K562 (cell line): ENCODE results near the gene ALK. TPM values are rescaled to one million over a fixed set of nuclear protein-coding genes. Genes with fewer than 3 reads are reported as not detected.

Source experiments
- ATAC-seq: fragments of 200-7000 bp; cut with Tn5 transposase; 3 replicates; pipeline ENCODE4 v1.9.1; 2020; ENCODE audit warnings: moderate library complexity
- BruUV-seq: library from RNA; stranded (reverse); fragments of 400-500 nt; replicated peaks from 2 replicates; lab custom pipeline; 2021; lab: Mats Ljungman, UMichigan
- CTCF ChIA-PET: fragments of 300-600 bp; formaldehyde crosslinking; extraction: SDS; loops from one replicate; lab custom pipeline; 2021; ENCODE audit warnings: low intra/inter-chr PET ratio; lab: Yijun Ruan, JAX
- POLR2A ChIA-PET: fragments of 300-600, 350-650 bp; sonication (Branson Sonifier 250); formaldehyde crosslinking; extraction: SDS; loops from one replicate; lab custom pipeline; 2021; ENCODE audit warnings: antibody characterized with exemption, inconsistent platforms; lab: Yijun Ruan, JAX
- DNase-seq, 4 experiments: peaks; one replicate each; pipeline versions ENCODE4 v3.0.0 to v3.0.0-alpha.2; 2011 to 2018; ENCODE audit warnings: low spot score in 3 of 4, mixed read lengths in 3 of 4; ENCODE audit errors: extremely low read depth in 1 of 4
- FAIRE-seq: peaks from 2 replicates; lab custom pipeline; 2011; peaks lifted over from hg19 to GRCh38; lab: Jason Lieb, UNC
- H2AFZ ChIP-seq: 2 replicates; pipeline ENCODE4 v1.6.0; 2011; ENCODE audit warnings: low read depth, low read length, control low read depth, inconsistent platforms
- H3K27ac ChIP-seq: fragments of 200-600 bp; 3 replicates; pipeline ENCODE4 v1.8.0; 2011; ENCODE audit warnings: low read depth, mild to moderate bottlenecking, control low read depth, inconsistent platforms, low read length, moderate library complexity, mixed read lengths; ENCODE audit errors: extremely low read depth
- H3K27me3 ChIP-seq, 2 experiments: fragments of 300-600 bp in 1 of 2; 2 replicates in 1 of 2; 3 replicates in 1 of 2; pipeline versions ENCODE4 v1.6.0 to v1.8.0; 2011; ENCODE audit warnings: inconsistent platforms in 2 of 2, low read length in 2 of 2, mild to moderate bottlenecking in 1 of 2, mixed read lengths in 1 of 2, moderate library complexity in 1 of 2; ENCODE audit not compliant: control insufficient read depth in 2 of 2, insufficient read depth in 2 of 2
- H3K36me3 ChIP-seq: fragments of 300-600 bp; 3 replicates; pipeline ENCODE4 v1.8.0; 2011; ENCODE audit warnings: mild to moderate bottlenecking, low read length, inconsistent platforms; ENCODE audit not compliant: control insufficient read depth, insufficient read depth
- H3K4me1 ChIP-seq, 2 experiments: fragments of 200-600 bp in 1 of 2; replicated peaks in 1 of 2; 2 replicates in 1 of 2; 3 replicates in 1 of 2; pipeline versions ENCODE4 v1.5.1 to v1.8.0; 2011; ENCODE audit warnings: inconsistent platforms in 2 of 2, low read length in 2 of 2, mild to moderate bottlenecking in 1 of 2, mixed read lengths in 1 of 2, moderate library complexity in 1 of 2; ENCODE audit not compliant: control insufficient read depth in 2 of 2, insufficient read depth in 2 of 2
- H3K4me2 ChIP-seq: 2 replicates; pipeline ENCODE4 v1.6.1; 2011; ENCODE audit warnings: low read length, control low read depth, inconsistent platforms, mixed read lengths; ENCODE audit not compliant: insufficient read depth
- H3K4me3 ChIP-seq: fragments of 200-600 bp; sonication (generic), shearing (Covaris generic); 2 replicates; pipeline ENCODE4 v1.5.1; 2016; ENCODE audit warnings: control low read depth, inconsistent platforms
- H3K79me2 ChIP-seq: fragments of 200-600 bp; 3 replicates; pipeline ENCODE4 v1.8.0; 2011; ENCODE audit warnings: low read length, inconsistent platforms; ENCODE audit not compliant: control insufficient read depth, insufficient read depth
- H3K9ac ChIP-seq, 2 experiments: 2 replicates each; pipeline versions ENCODE4 v1.6.0 to v1.6.1; 2011; ENCODE audit warnings: low read depth in 2 of 2, low read length in 2 of 2, control low read depth in 1 of 2, inconsistent platforms in 1 of 2, mild to moderate bottlenecking in 1 of 2, mixed read lengths in 1 of 2; ENCODE audit not compliant: insufficient read depth in 1 of 2
- H3K9me1 ChIP-seq: one replicate; pipeline ENCODE4 v1.6.0; 2011; ENCODE audit warnings: inconsistent platforms, mild to moderate bottlenecking, low read length, moderate library complexity; ENCODE audit not compliant: control insufficient read depth, insufficient read depth
- H3K9me3 ChIP-seq: replicated peaks from 2 replicates; pipeline ENCODE4 v1.5.1; 2011; ENCODE audit warnings: low read depth, low read length, inconsistent platforms; ENCODE audit not compliant: control insufficient read depth, insufficient read depth
- H4K20me1 ChIP-seq: replicated peaks from 2 replicates; pipeline ENCODE4 v1.6.1; 2011; ENCODE audit warnings: low read length, inconsistent platforms, mixed read lengths; ENCODE audit not compliant: control insufficient read depth, insufficient read depth
- AFF4 ChIP-seq: sonication (generic); formaldehyde crosslinking; IDR thresholded peaks from 2 replicates; pipeline ENCODE4 v1.8.0; 2023; ENCODE audit warnings: mild to moderate bottlenecking, missing genetic modification reagents
- ARID1B ChIP-seq: fragments of 450-650 bp; IDR thresholded peaks from 2 replicates; pipeline ENCODE4 v1.6.1; 2016; ENCODE audit warnings: antibody characterized with exemption, mild to moderate bottlenecking, inconsistent platforms
- CBX1 ChIP-seq: sonication (generic); IDR thresholded peaks from 2 replicates; pipeline ENCODE4 v1.6.1; 2016; ENCODE audit warnings: antibody characterized with exemption, low read depth, mild to moderate bottlenecking
- HES1 ChIP-seq: fragments of 450-650 bp; IDR thresholded peaks from 2 replicates; pipeline ENCODE4 v1.6.1; 2016; ENCODE audit warnings: low read depth, mild to moderate bottlenecking, moderate library complexity
- LARP7 ChIP-seq: fragments of 450-650 bp; IDR thresholded peaks from 2 replicates; pipeline ENCODE4 v1.6.1; 2016
- LCOR ChIP-seq: sonication (generic); formaldehyde crosslinking; IDR thresholded peaks from 2 replicates; pipeline ENCODE4 v1.8.0; 2022; ENCODE audit warnings: mild to moderate bottlenecking, missing genetic modification reagents
- MAFF ChIP-seq: IDR thresholded peaks from 2 replicates; pipeline ENCODE4 v1.6.1; 2012; ENCODE audit warnings: low read length, improper control_type of control experiment
- MTF1 ChIP-seq: fragments of 250-450 bp; sonication (Bioruptor Pico); IDR thresholded peaks from 2 replicates; pipeline ENCODE4 v1.9.0; 2021; ENCODE audit warnings: moderate library complexity, mild to moderate bottlenecking, inconsistent platforms, borderline replicate concordance
- NFIC ChIP-seq: fragments of 450-650 bp; IDR thresholded peaks from 2 replicates; pipeline ENCODE4 v1.6.1; 2017; ENCODE audit warnings: mild to moderate bottlenecking, inconsistent platforms
- PHB2 ChIP-seq: fragments of 450-650 bp; IDR thresholded peaks from 2 replicates; pipeline ENCODE4 v1.6.1; 2017; ENCODE audit warnings: low read depth
- SIN3A ChIP-seq, 2 experiments: fragments of 150-350 bp in 1 of 2; IDR thresholded peaks; 2 replicates each; pipeline ENCODE4 v1.6.1; 2011 to 2016; ENCODE audit warnings: borderline replicate concordance in 2 of 2, low read depth in 2 of 2, low read length in 2 of 2, mild to moderate bottlenecking in 2 of 2, moderate library complexity in 2 of 2; ENCODE audit not compliant: control insufficient read depth in 1 of 2
- SMAD1 ChIP-seq: fragments of 150-350 bp; IDR thresholded peaks from 2 replicates; pipeline ENCODE4 v1.6.1; 2014; ENCODE audit warnings: low read length, low read depth; ENCODE audit not compliant: partially characterized antibody
- SRSF9 ChIP-seq: fragments of 200-400 bp; formaldehyde crosslinking; IDR thresholded peaks from 2 replicates; pipeline ENCODE4 v1.6.1; 2017; ENCODE audit warnings: low read depth, low read length, borderline replicate concordance
- THRA ChIP-seq: fragments of 450-650 bp; IDR thresholded peaks from 2 replicates; pipeline ENCODE4 v1.6.1; 2017; ENCODE audit warnings: mild to moderate bottlenecking, moderate library complexity
- ZC3H4 ChIP-seq: sonication (generic); formaldehyde crosslinking; IDR thresholded peaks from 2 replicates; pipeline ENCODE4 v1.9.0; 2021; ENCODE audit warnings: missing genetic modification reagents, borderline replicate concordance
- ZFX ChIP-seq: sonication (generic); formaldehyde crosslinking; IDR thresholded peaks from 2 replicates; pipeline ENCODE4 v1.8.0; 2022; ENCODE audit warnings: mild to moderate bottlenecking, missing genetic modification reagents, moderate library complexity
- ZNF253 ChIP-seq: fragments of 250-450 bp; sonication (Bioruptor Pico); conservative IDR thresholded peaks from 2 replicates; pipeline ENCODE4 v1.6.1; 2021; ENCODE audit warnings: mild to moderate bottlenecking
- WGBS: fragments of 100-300 bp; shearing (Covaris generic); methylation state at CpG from one replicate; pipeline ENCODE4 v1.1.6; 2016; ENCODE audit warnings: low coverage, mixed read lengths; ENCODE audit not compliant: insufficient coverage; ENCODE audit errors: missing lambda C conversion rate; 5-methylcytosine and 5-hydroxymethylcytosine counted together
- in situ Hi-C: fragments of 300-500 bp; cut with MboI; formaldehyde crosslinking; loops from 4 replicates; pipeline ENCODE4 v1.15.0; 2018; ENCODE audit warnings: inconsistent platforms, mixed read lengths
- intact Hi-C: fragments of 100-400 bp; cut with micrococcal nuclease; formaldehyde crosslinking; loops from 2 replicates; pipeline ENCODE4 v1.14.2; 2022
- polyA plus RNA-seq, 8 experiments: library from polyadenylated mRNA; depleted of rRNA in 4 of 8; stranded (reverse) in 5 of 8; unstranded in 3 of 8; fragments of >200 nt; fragmentation: Nextera tagmentation in 2 of 8; fragmentation: Illumina TruSeq in 1 of 8; extraction: Ambion mirVana in 2 of 8; extraction: Trizol in 1 of 8; gene quantifications; 2 replicates each; pipeline versions ENCODE4 v1.2.1 to v1.2.3, GENCODE V29; 2011 to 2014; ENCODE audit warnings: inconsistent platforms in 1 of 8, missing spikeins in 1 of 8
- total RNA-seq, 7 experiments: library from RNA; depleted of rRNA in 6 of 7; stranded (reverse); fragments of >200 nt in 6 of 7; fragmentation: Illumina TruSeq in 2 of 7; extraction: Trizol in 2 of 7; gene quantifications; 2 replicates each; pipeline versions ENCODE4 v1.2.1 to v1.2.3, GENCODE V29; 2011 to 2021; ENCODE audit warnings: low replicate concordance in 1 of 7
- TF ChIP-seq, protein P1 (sequence below): fragments of 250-450 bp; sonication (Bioruptor Pico); IDR thresholded peaks from 2 replicates; pipeline ENCODE4 v1.9.0; 2021; ENCODE audit warnings: mild to moderate bottlenecking

ALK gene
- total and polyA plus RNA-seq, 9 of the 15 experiments (the other 6 are each of a cell fraction or from before 2014, with no cell fraction given): not detected

- TF ChIP-seq PHB2 (no peak), ZC3H4 (CRISPR knock-in tag) (no peak), THRA (no peak), HES1 (no peak), SRSF9 (no peak)
- TF ChIP-seq, protein P1, sequence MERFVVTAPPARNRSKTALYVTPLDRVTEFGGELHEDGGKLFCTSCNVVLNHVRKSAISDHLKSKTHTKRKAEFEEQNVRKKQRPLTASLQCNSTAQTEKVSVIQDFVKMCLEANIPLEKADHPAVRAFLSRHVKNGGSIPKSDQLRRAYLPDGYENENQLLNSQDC: no peak
Observed at GRCh38 chr2:29563697-29564096, 357.7 kb downstream of the ALK start (continued).

GRCh38 chr2:29562896-29563295 is 358.5 kb downstream of the ALK start:
- 0% methylated on average over 2 of the region's 2 CpGs for WGBS
- no peaks in the 10 kb centered on the region; a peak in 1 of 5 replicates for H3K27me3 ChIP-seq
- H3K79me2 ChIP-seq: no peaks in the 10 kb centered on the region
- FAIRE-seq (no peak), ATAC-seq (no peak), DNase-seq (no peak)
- no TSS peak for BruUV-seq
- H3K4me1 ChIP-seq: no peaks in the 10 kb centered on the region
- no peak overlapping the region for H2AFZ ChIP-seq
- H3K9ac ChIP-seq: no peak overlapping the region
- no peaks in the 10 kb centered on the region for H3K9me3 ChIP-seq
- no peak overlapping the region for H3K4me3 ChIP-seq
- in situ Hi-C loops (no loop called here), intact Hi-C loops (no loop called here)
- no peak overlapping the region for H3K4me2 ChIP-seq
- H3K9me1 ChIP-seq: no peaks in the 10 kb centered on the region
- POLR2A ChIA-PET: no interaction called here
- no peaks in the 10 kb centered on the region for H3K36me3 ChIP-seq
- no peaks in the 10 kb centered on the region; the same call in 1 of the 2 replicates for H4K20me1 ChIP-seq
- CTCF ChIA-PET: no interaction called here
- no peak overlapping the region for H3K27ac ChIP-seq
- TF ChIP-seq MAFF (no peak), LCOR (CRISPR knock-in tag) (no peak), AFF4 (no peak), MTF1 (no peak), CBX1 (no peak), ZFX (CRISPR knock-in tag) (no peak), ZNF253 (CRISPR knock-in tag) (no peak), NFIC (no peak), LARP7 (no peak), ARID1B (no peak), SMAD1 (no peak), SIN3A (IDR thresholded peaks at IDR 0.05; ENCODE audit: borderline replicate concordance in 2 of 2, control insufficient read depth in 1 of 2, low read depth in 2 of 2, low read length in 2 of 2) (no peak)
